ENCODE data around the gene BCL11B.

Gene BCL11B

DNA sequence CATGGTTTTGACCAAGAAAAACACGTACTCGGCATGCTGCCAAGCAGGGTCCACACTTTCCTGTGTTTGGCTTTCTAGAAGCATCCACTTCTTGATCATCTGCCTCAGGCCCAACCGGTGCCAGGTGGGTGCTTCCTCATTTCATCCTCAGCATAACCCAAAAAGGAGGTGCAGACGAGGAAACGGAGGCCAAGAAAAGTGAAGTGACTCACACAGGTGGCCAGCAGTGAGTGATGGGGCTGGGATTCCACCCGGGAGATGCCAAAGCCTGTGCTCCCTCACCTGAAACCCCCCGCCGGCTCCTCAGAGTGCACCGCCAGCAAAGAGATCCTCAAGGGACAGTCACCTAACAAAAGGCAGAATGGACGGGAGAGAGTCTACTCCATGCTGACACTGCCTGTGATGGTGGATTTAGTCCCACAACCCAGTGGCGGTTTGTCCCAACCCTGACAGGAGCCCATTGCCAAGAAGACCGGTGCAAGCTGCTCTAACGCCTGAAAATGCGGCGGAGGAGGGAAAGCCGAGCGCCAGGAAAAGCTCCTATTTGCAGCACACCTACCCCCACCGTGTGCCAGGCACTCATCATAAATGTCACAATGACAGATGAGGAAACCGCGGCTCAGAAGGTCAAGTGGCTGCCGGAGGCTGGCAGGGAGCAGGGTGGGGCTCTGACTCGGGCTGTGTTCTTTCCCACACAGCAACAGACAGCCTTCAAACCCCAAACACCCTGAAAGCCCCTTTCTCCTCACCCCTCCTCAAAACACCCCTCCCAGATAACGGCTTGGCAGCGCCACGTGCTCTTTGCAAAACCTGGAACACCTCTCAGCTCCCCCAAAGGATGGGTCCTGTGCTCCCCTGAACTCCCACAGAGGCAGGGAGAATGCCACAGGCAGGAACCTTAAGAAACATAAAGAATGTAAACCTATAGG is 18.8 kb downstream of the BCL11B start:
- DNase-seq, result peak; percentile 57

DNA sequence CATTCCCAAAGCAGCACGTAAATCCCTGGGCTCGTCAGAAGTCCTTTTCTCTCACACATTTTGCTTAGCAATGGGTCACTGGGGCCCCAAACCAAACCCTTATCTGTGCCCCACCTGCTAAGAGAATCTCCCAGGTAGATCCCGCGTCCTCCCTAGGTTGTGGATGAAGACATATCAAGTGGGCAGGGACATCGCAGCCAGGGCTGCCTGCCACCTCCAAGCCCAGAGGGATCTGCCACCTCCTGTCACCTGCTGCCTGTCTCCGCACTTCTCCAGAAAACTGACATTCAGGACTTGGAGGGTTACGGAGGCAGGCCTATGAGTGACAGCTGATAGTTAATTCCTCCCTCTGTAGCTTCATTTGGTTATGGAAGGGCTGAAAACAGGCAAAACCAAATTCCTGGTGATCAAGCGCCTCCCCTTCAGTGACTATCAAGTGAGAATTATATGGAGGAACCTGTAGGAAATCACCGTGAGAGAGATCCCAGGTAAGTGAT is 19.5 kb downstream of the BCL11B start:
- no peak for DNase-seq

DNA sequence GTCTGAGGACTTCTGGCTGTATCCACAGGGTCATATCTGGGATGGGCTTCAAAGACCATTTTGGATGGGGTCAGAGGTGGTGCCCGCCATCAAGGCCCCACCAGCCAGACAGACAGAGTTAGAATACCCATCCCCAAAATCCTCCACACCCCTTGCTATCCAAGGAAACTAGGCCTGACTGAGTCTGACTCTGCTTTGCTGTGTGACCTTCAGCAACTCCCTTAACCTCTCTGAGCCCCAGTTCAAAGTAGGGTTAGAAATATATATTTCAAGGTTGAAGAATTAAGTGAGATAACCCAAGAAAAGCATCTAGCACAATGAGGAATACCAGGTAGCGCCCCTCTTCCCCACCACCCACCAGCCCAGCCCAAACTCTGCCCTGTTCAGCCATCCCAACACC is 20.3 kb downstream of the BCL11B start:
- no peak for DNase-seq

DNA sequence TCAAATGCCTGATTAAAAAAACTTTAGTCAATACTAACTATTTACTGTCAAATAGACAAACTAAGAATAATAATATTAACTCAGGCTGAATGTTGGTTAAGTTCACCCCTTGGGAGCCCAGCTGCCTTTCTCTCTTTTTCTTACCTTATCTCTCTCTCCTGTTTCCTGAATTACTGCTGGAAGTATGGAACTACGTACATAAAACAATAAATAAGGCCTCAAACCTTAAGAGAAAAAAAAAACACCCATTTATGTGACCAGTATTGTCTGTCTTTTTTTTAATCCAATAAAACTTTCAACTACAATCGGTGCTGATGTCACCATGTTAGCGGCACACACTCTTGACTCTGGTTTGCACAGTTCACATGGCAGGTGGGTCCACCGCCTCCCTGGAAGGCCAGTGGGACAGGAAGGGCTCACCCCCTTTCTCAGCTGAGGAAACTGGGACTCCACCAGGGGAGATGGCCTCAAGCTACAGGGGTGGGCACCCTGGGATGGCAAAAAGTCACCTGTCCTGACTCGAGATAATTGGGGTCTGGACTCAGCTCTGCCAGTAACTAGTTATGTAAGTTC is 21.3 kb downstream of the BCL11B start:
- DNase-seq, result no peak

DNA sequence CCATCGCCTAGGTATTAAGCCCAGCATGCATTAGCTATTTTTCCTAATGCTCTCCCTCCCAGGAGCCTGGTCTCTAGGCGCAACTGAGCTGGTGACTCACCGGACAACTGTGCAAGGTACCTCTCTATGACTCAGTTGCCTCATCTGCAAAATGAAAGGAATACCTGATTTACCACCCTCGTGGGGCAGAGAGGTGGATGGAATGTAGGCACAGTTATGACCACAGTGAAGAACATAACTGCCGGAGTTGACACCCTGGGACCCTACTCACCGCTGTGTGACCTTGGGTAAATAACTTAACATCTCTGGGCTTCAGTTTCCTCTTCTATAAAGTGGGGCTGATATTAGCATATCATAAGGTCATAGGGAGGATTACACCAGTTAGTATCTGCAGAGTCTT is 22.6 kb downstream of the BCL11B start:
- DNase-seq, result no peak

DNA sequence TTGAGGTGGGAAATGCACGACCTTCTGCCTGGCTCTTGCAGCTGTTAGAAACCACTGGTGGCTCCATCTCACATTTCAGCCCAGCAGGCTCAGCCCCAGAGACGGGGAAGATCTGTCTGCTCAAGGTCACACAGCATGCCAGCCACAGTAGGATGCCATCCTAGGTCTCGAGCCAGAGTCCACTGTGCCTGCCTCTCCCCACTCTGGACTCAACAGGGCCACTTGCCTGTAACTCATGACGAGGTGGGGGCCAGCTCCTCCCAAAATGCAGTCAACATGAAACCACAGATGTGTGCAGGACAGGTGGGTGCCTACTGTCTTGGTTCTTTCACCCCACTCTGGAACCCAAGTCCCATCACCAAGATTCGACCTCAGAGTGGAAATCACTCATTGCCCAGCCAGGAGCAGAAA is 23.2 kb downstream of the BCL11B start:
- no peak for DNase-seq

DNA sequence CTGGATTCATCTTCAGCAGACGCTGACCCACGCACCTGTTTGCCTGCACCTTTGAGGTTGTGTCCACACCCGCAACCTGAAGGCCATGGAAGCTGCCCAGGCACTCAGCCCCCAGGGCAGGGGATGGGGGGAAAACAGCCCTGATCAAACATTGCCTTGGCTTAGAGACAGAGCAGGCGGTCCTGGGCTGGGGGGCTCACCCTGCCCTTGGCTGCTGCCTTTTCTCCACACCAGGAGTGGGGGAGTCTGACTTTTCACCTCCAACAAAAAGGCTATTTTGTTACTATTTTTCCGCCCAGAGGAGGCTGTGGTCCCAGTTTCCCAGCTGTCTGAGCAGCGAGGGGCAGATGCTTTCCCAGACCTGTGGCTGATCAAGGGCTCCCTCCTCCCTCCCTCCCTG is 24.2 kb downstream of the BCL11B start:
- no peak for DNase-seq

DNA sequence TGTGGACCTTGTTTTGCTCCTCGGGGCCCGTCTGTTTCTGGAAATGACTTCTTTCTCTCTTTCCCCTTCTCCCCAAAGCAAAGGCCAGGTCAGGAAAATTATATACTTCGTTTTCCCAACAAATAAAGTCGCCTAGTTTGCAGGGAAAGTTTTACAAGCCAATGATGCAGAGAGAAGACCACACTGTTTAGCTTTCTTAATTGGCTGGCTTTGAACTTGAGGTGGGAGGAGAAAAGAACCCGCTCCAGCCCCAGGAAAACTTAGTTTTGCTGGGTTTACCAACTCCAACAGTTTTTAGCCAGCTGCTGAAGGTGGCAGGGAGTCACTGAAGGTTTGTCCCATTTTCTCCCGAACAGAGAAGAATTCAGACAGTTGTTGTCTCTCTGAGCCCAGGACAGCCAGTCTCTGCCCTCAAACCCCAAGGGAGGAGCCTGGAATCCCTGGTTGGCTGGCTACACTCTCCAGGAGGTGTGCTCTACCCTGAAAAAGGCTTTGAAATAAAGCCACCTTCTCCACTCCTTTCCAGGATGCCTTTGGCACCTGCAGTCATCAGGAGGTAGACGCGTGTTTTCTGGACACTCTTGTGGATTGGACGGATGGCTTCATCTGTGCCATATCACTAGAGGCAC is 24.8 kb downstream of the BCL11B start:
- DNase-seq, result no peak

DNA sequence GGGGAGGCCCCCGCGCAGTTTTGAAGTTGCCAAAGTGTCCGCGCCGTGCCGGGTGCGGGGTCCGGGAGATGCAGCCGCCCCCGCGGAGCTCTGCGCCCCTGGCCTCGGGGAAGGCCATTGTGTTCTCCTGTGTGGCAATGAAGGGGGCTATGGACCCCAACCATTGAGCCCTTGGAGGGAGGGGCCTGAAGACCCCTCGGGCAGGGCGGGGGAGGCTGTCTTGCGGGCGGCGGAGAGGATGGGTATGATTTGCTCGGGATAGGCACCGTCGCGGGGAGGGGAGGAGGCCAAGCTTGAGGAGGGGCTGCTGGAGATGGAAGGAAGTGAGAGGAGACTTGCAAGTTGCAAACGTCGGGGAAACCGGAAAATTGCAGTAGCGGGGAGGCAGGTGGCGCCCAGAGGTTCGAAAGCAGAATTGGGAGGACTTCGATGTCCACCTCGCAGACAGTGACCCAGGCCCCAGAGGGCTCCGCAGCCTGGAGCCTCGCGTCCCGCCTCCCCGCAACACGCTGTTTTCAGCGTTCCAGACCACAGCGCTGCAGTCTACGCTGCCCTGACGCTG is 25.4 kb downstream of the BCL11B start:
- no peak for DNase-seq

DNA sequence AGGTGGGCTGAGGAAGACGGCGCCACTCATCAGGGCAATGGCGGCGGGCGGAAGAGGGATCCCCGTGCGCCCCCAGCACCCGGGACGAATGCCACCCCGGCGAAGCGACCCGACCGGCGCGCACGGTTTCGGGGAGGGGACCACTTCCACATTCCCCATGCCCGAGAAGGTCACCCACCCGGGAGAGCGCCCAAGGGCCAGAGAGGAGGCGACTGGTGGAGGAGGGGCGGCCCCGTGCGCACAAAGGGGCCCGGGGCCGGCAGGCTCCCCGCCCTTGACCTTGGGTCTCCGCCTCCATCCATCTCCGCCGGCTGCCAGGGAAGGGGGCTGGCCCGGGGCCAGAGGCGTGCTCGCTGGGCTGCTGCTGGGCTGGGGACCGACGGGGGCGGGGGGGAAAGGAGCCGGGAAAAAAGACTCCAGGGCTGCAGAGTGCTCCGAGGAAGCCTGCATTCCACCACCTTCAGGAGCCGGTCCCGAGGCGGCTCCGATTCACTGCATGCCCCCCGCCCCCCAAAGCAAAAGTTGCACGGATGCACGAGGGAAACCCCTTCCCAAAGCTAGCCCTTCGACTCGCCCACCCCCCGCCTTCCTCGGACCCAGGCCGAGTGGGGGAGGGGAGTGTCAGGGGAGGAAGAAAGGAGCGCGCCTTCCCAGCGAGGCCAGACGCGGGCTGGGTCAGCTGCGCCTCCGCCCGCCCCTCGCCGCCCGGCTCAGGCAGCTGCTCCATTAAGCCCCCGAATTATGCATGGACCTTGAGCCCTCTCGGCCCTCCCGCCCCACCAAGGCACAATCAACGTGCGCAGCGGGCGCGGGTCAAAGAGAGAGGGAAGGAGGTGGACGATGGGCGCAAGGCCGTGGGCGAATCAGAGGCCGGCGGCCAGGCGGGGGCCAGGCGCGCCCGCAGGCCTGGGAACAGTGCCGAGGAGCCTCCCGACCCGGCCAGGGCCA is 26.2 kb downstream of the BCL11B start:
- DNase-seq, result no peak

DNA sequence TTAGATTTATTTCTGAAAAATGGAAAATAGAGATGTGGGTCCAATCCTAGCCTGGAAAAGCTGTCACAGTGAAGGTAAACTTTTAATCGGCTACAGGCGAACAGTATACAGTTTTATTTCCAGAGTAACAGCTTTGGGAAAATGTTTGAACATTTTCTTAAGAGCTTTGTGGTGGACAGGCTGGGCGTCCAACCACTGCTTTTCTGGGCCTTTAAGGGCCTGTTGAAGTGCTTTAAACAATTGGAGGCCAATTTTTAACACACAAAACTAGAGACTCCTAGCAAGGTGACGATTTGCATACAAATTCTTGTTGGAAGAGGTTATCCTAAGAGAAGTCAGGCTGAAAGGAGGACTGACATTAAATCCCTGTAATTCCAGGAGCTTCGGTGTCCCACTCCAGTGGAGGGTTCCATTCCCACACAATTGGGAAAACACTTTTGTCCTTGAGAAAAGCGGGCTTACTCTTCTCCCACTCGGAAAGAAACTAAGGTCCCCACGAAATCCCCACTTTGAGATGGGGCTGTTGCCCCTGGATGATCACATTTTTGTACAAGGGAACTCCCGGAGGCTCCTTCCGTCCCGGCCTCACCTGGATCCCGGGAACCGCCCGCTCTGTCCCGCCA is 26.9 kb downstream of the BCL11B start:
- no peak for DNase-seq

DNA sequence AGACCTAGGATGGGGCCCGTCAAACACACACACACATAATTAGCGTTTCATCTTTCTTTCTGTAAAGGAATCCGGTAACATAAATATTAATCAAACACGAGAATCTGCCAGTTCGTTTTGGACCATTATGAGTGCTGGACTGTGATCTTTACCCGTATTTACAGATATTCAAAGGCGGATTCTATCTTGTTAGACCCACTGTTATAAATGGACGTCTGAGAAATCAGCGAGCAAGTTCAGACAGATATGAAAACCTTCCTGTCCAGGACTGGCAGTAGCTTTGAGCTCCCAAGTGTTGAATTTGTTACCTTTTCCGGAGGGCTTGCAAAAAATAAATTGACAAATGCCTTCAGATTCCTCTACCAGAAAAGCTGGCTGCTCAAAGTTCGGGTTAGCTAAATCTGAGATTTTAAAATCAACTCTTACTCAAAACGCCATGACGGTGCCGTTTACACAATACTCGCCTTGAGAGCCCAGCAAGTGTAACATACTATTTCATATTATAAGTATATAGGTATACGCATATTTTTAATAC is 27.6 kb downstream of the BCL11B start:
- no peak for DNase-seq

DNA sequence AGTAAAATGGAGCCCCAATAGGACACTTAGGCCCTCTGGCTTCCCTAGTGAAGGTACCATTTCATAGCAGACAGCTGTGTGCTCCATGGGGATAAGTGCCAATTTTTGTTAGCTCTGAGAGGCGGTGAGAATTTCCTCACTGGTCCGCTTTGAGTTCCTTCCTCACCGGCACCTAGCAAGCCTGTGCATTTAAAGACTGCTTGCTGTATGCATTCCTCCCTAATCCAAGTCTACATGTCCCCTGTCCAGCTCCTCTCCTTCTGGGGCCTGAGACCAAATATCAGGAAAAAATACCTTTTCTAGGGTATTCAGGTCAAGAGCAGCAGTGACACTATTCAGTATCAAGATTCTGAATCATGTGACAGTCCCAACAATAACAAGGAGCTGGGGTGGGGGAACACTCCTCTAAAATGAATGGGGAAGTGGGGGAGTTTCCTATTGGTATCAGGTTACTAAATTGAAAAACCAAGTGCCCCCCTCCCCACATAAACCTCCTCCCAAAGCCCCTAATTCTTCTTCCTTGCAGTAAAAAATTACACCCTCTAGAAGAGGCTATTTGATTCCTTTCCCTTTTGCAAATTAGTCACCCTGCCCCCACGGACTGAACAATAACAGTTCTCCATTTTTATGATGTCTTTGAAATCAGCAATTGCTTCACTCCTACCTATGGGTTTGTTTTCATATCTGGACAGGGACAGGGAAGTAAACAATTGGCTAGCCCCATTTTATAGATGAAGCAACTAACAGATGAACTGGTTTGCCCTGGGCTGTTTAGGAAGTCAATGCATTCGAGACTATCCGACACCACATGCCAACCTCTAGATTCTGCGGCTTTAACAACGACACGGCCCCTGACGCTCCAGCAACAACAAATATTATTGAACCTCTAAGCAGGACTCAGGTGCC is 28.9 kb downstream of the BCL11B start:
- DNase-seq, result peak; percentile 51

DNA sequence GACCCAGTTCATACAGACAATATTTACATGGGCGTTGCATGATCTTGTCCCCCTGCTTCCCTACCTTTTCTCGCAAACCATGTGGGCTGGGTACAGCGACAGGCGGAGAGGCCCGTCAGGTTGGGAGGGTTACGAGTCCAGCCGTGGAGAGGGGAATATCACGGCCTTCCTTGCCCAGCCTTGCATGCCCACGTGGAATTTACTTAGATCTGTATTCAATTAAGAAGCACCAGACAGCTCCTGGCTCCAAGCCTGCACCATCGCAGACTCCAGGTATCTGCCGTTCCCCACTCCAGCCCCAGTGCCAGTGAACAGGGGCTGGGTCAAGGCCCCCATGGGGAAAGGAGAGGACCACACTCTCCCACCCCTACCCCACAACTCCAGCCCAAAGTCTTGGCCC is 29.8 kb downstream of the BCL11B start:
- DNase-seq, result no peak

DNA sequence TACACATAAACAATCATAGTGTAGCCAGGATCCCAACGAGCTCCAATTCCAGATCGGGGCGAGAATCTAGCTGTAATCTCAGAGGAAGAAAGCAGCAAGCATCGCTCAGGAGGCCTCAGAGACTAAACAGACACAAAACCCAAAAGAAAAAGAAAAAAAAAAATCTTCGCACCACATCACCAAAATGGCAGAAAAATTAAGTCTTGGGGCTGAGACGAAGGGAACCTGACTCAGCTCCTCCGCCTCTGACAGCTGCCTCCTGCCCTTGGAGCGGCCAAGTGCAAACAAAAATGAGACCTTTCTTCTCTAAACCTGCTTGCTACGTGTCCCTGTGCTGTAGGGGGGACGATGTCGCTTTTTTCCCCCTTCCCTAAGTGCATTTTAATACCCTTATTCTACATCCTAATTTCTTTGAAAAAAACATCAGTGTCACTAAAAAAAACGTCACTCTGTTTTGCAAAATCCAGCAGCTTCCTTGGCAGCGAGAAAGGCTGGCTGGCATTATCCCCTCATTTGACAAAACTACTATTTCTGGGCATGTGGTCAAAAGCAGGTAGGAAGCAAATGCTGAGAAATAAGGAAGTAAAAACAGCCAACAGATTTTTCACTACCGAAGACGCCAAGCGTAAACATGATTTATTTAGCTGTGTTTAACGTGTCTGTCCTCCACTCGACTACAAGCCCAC is 30.5 kb downstream of the BCL11B start:
- DNase-seq, result no peak

DNA sequence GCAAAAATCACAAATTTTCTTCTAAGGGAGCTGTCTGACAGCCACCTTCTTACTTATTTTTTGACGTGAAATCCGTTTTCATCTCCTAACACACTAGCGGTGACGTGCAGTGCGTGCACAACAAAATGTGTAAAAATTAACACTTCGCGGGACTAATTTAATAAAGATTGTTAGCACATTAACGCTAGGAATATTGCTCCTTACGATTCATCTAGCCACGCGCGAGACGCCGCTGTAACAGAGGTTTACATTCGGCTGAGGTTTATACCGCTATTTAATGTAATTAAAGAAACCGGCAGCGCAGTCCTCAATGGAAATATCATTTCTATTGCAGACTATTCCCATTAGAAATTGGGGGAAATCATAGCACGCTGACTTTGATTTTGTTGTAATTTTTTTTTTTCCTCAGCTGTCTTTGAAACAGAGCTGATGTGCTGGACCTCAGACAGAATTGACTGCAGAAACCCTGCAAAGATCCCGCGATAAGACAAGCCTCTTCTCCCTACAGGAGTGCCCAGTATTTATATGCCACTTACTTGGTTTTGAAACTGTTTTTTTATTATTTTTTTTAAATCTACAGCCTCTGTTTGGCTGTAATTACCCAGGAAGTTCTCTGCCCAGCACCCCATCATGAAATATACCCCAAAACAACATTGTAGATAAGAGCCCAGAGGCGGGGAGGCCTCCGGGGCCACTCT is 31.2 kb downstream of the BCL11B start:
- no peak for DNase-seq

DNA sequence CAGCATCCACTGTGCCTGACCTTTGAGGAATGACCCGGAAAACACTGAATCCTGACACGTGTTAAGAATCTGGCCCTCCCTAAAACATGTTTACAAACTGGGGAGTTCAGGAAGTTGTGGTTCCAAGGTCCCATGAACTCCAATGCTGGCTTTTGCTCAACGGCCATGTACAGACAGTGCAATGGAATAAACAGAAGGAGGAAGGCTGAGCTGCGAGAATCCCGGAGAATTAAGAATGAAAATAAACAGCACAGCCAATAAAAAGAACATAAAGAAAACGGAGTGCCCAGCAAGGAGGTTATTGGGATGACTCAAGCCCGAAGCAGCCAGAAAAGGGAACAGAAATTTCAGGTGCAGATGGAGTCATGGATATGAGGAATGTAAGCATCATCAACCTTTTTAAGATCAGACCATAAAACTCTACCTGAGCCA is 32.3 kb downstream of the BCL11B start:
- no peak for DNase-seq

DNA sequence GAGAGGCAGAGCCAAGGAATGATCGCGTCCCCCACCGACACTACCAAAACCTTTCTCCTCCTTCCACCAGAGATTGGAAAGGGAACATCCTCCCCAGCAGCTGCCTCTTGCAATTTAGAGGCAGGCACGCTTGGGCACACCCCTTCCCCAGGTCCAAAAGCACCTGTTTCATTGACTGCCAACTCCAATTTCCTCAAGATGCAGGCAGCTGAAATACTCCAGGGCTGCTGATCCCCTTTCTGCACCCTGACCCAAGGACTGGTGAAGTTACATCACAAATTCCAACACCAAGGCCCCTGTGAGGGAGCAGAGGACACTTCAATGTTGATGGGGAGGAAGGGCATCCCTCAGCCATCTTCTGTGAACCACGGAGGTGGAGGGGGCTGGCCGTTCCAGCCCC is 33.8 kb downstream of the BCL11B start:
- no peak for DNase-seq

DNA sequence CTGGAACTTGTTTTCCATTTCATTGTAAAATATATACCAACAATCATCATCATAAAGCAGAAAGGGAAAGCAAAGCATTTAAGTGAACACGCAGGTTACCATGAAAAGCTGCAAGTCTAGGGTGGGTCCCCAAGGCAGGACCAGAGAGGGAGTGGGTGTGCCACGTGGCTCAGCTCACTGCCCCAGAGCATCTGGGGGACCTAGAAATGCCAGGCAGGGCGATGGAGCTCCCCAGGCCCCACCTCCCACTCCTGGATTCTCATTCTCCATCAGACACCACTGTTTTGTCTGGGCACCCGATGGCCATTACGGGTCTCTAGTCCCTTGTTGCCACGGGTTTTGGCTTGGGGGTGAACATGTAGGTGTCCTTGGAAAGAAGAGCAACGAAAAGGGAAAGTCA is 34.7 kb downstream of the BCL11B start:
- no peak for DNase-seq
